Amniotic epithelial cell (primary cell): ENCODE measurements around the gene INAFM2.

ENCODE experiments used
- DNase-seq: peaks from one replicate; pipeline ENCODE4 v3.0.0-alpha.2; 2010; ENCODE audit warnings: low read depth

Gene INAFM2

DNA sequence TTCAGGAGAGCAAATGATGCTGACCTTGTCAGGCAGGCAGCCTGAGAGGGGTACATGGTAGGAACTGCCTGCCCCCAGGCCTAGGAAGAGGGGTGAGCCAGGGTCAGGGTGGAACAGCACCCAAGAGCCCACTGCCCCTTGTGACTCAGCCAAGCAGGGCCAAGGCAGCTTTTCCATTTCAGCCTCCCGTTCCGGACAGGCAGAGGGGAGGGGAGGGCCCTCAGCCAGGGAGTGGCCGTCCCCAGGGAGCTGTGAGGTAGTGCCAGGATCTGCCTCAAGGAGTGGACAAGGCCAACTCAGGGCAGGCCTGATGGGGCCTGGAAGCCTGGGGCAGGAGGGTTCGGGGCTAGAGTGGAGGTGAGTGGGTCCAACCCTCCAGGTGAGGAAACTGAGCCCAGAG is 35.5 kb upstream of the INAFM2 start:
- no peak for DNase-seq

DNA sequence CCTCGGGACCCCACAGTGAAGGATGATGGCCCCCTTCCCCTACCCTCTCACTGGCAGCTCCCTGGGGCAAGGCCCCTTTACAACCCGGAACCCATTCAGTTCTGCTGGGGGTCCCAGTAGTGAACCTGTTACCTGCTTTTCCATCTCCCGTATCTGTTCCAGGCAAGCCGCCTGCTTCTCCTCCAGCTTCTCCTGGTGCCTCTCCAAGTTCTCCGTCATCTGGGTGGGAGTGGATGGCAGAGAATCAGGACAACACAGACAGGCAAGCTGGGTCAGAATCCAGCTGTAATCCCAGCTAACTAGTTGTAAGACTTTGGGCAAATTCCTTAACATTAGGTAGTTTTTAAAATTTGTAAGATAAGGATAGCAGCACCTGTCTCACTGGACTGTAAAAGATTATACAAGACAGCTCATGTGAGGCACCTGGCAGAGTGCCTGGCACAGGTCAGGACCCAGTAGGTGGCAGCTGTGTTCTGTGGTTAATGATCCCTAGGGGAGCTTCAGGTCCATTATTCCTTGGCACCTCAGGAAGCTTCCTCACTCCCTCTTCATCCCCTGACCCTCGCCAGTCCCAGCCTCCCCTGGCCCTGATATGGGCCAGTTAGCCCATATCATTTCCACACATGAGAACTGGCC is 34.2 kb upstream of the INAFM2 start:
- DNase-seq, result no peak

DNA sequence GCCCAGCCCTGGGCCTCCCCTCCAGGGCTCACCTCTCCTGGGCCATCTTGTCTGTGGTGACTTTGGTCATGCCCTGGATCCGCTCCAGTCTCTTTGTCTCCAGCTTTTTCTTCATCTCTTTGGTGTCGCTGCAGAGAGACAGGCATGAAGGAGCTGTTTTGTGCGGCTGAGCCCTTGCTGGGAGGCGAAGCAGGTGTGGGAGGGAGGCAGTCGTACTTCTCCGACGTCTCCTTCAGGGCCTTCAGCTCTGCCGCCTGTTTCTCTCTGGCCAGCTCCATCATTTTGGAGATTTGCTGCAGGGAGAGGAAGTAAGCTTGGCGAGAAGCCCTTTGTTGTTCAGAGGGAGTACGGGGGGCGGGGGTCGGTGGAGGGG is 33.0 kb upstream of the INAFM2 start:
- no peak for DNase-seq

DNA sequence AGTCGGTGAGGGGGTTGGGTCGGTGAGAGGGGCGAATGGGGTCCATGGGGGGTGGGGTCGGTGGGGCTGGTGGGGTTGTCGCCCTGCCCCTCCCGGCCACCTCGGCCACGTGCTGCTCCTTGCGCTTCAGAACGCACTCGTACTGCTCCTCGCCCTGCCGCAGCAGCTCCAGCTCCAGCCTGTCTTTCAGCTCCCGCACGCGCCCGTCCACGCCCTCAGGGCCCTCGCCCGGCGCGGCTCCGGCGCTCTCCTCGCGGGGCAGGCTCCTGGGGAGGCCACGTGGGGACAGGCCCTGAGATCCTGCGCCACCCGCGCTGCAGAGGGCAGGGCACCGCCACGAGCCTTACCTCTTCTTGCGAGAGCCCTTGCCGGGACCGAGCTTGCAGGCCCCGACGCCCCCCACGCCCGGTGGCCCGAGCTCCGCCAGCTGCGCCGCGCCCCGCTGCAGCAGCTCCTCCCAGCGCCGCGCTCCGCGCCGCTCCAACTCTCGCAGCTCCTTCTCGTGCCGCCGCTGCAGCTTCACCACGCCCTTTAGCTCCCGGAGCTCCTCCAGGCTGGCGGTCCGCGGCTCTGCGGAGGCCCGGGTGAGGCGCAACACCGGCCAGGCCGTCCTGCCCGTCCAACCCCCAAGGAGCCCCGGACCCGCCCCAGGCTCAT is 32.4 kb upstream of the INAFM2 start:
- peak; percentile 46 for DNase-seq

DNA sequence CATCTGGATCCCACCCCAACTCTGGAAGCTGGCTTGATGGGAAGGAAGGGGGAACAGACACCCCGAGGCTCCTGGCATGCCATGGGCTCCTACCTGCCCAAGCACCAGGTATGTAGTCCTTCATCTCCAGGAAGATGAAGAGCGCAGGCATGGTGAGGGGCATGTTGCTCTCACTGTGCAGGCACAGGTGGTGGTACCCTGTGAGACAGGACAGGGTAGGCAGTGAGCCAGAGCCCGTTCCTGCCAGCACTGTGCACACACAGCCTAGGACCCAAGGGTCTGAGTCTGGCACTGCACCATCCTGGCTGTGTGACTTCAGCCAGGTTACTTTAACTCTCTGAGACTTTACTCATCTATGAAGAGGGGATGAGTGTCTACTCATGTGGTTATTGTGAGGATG is 31.2 kb upstream of the INAFM2 start:
- no peak for DNase-seq

DNA sequence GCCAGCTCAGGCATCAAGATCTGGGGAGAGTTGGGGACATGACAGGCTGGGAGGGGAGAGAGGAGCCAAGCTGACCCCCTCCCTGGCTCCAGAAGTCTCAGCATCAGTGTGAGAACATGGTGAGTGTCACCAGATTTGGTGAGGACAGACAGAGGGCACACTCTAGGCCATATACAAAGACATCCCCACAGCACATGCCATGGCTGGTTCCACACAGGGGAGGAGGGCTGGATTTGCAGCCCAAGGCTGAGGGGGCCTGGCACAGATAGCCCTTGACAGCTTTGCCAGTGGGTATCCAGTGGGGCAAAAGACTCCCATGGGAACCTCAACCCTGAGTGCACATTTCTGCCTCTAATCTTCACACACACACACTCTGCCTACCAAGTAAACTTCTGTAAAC is 30.5 kb upstream of the INAFM2 start:
- no peak for DNase-seq

DNA sequence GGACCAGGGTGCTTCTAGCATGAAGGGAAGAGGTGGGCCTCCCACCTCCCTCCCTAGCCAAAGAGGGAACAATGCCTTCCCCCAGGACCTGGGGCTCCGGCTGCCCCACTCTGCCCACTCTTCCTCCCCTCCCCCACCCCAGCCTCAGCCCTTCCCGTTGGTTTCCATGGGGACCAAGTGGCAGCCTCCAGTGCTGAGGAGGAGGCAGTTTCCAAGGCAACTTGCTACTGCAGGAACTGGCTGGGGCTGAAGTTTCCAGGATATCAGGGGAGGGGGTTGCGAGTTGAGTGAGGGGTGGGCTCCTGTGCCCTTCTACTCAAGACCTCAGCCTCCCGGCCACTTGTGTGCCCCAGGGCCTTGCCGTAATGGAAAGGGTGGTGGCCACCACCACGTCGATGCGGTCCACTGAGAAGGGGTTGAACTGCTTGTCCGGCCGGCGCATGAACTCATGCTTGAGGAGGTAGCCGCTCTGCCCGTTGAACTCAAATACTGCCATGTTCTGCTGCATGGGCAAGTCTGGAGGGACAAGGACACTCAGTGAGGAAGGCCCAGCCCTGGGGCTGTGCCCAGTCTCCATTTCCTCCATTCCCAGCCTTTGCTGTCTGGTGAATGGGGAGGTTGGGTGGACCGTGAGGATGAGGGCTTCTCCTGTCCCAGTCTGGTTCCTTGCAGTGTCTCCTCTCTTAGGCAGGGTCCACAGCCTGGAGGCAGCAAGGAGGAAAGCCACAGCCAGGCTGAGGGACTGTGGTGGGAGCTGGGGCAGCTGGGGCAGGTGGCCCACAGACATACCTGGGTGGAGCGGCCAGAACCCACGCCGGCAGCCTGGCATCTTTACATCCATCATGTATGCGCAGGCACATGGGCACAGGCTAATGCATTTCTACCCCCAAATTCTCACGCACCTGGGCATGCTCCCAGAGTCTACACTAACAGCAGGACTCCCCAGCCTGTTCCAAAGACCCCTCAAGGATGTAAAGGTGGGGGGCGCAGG is 29.3 kb upstream of the INAFM2 start:
- DNase-seq, result no peak

DNA sequence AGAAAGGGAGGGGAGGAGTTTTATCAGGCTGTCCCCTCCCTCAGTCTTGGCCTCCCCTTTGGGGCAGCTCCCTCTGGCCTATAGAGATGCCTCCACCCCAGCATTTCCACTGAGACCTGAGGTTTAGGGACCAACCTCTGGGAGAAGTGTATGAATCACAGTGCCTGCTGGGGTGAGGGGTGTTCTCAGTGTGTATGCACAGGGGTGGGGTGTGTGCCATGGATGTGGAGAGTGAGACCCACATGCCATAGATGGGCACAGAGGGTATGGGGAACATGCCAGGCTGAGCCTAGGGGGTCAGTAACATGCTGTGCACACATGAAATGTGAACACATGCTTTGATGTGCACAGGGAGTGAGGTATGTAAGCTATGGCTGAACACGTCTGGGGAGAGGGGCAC is 28.2 kb upstream of the INAFM2 start:
- no peak for DNase-seq

DNA sequence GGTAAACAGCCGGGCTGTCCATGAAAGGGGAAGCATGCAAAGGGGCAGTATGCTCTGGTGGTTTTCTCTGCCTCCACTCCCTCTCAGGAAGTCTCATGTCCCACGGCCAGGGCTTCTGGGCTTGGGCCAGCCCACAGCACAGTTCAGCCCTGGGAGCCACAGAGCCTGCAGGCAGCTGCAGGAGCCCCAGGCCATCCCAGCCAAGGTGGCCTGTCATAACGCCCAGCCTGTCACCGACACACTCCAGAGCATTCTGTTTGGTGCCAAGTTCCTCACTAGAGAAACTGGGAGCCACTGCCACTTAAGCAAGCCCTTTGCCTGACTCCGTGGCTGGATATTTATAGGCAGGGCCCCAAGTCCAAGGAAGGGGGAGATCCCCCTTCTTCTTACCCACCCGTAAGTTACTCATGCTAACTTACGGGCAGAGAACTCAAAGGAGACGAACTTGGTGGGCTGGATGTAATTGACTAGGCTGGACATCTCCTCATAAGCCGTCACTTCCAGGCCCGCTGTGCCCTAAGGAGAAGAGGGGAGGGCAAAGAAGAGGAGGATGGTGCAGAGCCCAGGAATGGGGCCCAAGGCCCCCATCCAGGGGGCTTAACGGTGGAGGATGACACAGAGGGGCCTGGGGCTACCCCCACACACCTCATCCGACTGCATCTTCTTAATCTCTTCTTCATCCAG is 27.5 kb upstream of the INAFM2 start:
- no peak for DNase-seq

DNA sequence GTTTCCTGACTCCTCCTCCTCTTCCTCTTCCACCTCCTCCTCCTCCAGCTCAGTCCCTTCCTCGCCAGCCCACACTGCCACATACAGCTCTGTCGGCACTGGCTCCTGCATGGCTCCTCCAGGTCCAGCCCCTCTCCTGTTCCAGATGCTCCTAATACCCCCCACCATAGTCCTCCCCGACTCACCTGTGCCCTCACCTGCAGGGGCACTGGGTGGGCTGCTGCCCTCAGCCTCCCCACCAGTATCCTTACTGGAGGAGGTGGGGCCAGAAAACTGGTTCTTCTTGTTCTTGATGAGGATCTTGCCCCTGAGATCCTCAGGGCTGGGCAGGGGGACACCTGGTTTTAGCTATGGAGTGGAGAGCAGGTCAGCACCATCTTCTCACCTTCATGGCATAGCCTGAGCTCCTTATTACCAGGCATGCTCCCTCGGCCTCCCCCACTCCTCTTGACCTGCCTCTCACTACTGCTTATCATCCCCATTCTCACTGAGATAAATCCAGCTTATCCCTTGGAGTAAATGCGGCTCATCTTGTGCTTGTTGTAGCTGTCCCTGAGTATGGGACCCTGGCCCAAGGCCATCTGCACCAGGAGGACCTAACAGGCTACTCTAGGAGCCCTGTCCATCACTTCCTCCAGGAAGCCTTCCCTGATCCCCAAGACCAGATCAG is 26.8 kb upstream of the INAFM2 start:
- no peak for DNase-seq

DNA sequence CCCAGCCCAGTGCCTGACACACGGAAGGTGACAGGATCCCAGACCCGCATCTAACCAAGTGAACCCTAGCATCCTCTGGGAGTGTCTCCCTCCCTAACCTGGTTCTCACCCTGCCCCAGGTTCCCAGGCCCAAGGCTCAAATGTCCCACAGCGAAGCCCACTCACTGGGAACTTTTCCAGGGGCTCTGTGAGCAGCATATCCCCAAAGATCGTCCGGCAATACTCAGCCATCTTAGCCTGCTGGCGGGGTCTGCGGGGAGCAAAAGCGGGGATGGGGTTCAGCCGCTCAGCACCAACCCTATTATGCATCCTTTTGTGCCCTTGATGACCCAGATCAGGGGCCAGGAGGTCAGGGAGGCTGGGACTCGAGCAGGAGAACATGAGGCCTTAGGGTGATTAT is 26.1 kb upstream of the INAFM2 start:
- no peak for DNase-seq

DNA sequence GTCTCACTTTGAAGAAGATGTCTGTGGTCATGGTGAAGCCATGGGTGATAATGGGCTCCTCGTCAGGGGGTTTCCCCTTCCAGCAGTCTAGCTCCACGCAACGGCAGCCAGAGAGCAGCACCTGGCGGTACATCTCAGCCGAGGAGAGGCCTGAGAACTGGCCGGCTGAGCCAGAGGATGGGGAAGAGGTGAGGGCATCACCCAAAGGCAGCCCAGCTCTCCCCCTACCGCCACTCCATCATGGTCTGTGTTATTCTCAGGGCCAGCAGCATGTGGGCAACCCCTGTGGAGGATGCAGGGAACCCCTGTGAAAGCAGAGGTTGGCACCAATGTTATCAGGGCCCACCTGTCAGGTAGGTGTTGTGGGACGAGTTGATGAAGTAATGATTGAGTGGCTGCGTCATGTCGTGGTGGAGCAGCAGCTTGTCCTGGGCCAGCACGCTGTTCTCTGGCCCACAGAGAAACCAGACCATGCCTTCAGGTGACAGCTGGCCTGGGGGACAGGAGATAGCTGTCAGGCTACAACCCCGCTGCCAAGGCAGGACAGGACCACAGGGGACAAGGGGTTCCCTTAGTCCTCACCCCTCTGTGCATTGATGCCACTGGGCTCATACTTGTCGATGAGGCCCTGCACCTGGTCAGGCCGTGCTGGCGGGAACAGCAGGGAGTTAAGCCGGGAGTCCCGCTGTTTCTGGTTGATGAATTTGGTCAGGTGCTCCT is 25.1 kb upstream of the INAFM2 start:
- DNase-seq, result no peak

DNA sequence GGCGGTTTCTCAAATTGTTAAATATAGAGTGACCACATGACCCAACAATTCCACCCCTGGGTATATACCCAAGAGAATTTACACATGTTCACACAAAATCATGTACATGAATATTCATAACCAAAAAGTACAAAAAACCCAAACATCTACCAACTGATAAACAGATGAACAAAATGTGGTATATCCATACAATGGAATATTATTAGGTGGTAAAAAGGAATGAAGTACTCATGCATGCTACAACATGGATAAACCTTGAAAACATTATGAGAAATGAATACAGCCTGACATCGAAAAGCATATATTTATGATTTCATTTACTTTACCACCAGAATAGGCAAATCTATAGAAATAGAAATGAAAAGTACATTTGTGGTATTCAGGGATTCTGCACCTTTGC is 23.1 kb upstream of the INAFM2 start:
- no peak for DNase-seq

DNA sequence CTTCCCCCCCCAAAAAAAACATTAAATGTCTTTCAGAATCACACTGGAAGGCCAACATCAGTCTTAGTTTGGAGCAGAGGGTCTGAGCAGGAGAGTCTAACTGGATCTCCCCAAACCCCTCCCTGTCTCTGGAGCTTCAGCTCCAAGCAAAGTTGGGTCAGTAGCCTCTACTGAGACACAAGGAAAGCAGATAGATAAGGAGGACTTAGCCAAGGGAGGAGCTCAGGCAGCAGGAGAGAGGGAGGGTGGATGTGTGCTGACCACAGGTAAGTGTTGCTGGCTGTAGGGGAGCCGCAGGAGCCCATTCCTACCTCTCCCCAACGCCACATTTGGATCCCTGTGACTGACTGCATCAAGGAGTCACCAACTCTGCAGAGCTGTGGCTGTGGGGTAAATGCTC is 22.7 kb upstream of the INAFM2 start:
- no peak for DNase-seq

DNA sequence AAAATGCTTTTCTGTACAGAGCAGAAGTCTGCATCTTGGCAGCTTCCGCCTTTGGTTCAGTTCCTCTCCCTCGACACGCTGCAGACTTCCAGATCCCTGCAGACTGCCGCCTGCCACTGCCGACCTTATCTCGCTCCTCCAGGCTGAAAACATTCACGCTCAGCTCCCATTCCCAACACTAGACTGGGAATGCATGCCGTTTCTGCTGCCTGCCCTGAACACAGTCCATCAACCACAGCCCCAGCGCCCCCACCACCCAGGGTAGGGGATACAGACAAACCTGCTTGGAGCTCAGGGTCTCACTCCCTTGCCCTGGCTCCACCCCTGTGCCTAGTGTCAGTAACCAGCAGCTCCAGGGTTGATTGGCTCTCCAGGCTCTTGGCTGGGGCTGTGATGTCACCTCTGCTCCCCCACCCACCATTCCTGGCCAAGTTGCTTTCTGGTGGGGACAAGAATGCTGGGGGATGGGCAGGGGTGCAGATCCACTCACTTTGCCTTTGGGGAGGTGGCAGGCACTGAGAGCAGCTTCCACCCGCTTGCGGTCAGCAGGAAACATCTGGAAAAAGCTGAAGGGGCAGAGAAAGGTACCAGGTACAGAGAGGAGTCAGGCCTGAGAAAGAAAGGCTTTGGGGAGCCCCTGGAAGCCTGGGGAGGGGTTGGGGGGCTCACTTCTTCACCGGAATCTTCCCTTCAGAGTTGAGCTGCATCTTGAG is 21.9 kb upstream of the INAFM2 start:
- no peak for DNase-seq

DNA sequence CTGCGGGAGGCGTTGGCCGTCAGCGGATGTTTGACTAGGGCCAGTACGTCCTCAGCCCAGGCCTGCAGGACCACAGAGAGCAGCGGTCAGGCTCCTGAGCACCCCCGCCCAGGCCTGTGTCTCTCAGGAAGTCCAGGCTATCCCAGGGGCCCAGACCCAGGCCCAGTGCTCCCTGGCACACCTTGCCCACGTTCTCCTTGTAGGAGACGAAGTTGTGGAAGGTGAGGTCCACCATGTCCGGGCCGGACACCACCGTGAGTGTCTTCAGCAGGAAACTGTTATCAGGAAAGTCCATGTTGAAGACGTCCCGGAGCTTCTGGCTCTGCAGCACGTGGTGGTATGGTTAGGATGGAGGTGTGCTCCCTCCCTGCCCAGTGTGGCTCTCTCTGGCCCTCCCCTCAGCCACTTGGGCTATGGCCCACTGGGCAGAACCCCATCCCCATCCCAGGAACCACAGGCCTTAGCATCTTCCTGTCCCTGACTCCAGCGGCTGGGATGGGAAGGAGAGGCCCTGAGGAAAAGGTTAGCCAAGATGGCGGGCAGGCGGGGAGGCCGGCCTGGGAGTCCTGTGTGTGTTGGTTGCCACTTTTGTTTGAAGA is 21.1 kb upstream of the INAFM2 start:
- DNase-seq, result no peak

DNA sequence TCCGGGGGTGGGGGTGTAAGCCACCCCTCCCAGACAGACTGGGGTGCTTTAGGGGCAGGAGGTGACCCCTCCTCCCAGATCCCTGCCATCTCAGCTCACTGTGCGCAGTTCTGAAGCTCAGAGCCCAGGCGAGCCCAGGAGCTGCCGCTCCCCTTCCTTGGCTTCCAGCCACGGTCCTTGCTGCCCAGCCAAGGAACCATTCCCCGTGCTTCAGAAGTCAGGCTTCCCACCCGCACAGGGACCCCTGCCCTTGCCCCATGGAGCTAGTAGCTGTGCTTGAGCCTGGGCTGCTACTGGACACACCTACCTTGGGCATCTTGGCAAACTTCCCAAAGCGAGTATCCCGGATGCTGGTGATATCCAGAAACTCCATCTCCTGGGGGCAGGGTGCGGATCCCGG is 20.5 kb upstream of the INAFM2 start:
- DNase-seq, result no peak

DNA sequence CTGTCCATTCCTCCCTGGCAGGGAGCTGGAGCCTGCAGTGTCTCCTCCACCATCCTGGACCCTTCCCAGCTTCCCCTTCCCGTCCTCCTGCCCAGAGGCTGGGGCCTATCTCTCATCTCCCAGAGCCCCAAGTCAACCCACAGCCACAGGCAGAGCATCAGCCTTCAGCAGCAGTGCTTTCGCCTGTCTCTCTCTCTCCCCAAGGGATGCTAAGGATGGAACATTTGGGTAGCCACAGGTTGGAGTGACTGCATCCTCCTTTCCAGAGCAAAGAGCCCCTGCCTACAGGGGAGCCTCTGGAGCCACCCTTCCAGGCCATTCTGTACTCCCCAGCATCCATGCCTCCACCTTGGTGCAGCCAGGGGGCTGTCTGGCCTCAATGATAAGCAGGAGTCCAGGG is 19.9 kb upstream of the INAFM2 start:
- DNase-seq, result no peak

DNA sequence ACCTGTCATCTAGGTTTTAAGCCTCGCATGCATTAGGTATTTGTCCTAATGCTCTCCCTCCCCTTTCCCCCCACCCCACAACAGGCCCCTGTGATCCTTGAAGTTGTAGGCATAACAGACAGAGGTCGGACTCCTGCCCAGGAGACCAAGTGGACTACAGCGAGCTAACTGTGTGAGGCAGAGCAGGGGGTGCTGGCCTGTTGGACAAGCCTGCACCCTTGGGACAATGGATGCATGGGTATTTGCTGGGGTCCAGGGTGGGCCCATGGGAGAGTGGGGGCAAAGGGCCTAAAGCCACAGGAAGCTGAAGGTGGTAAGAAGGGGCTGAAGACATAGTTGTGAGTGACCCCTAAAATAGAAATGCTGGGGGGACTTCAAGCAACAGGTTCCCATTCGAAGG is 18.2 kb upstream of the INAFM2 start:
- no peak for DNase-seq

DNA sequence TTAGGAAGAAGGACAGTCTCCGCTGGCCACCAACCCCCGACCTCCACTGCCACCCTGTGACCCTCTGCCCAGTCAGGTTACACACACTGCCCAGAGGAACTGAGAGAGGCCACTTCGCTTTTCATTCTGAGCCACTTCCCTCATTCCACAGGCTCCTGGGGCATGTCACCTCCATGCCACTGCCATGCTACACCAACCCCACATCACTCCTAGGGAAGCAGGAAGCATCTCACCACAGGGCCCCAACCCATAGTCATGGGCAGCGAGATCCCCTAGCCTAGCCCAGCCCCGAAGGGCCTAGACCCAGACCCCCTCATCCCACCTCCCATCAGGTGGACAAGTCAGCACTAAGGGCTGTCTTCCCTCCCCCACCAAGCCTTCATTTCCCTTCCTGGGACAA is 17.1 kb upstream of the INAFM2 start:
- no peak for DNase-seq
